SK-N-SH treated with all-trans-retinoic acid at 6 μM for 48 hours (cell line): ENCODE measurements around the gene PIK3C2B.

Source experiments
- ATAC-seq: fragments of 200-7000 bp; cut with Tn5 transposase; 3 replicates; pipeline ENCODE4 v1.9.1; 2020; ENCODE audit warnings: mild to moderate bottlenecking, moderate library complexity
- ZNF565 ChIP-seq: fragments of 450-650 bp; formaldehyde crosslinking; conservative IDR thresholded peaks from 2 replicates; pipeline ENCODE4 v1.5.0; 2020; ENCODE audit warnings: low read depth, mild to moderate bottlenecking, moderate library complexity

PIK3C2B gene

GRCh38 chr1:204445860-204446412, 48.7 kb downstream of the PIK3C2B start:
- peak; percentile 71 for ATAC-seq

More at GRCh38 chr1:204445860-204446412, 48.7 kb downstream of the PIK3C2B start:
- TF ChIP-seq ZNF565 (CRISPR knock-in tag): no peak
- TF ChIP-seq, all 23 proteins: peak for 0
